ENCODE results near the gene GRIN2C.

GRIN2C gene

GRCh38 chr17:74807441-74807840, 52.2 kb downstream of the GRIN2C start:
- no peaks in the 10 kb centered on the region for H3K4me1 ChIP-seq (ENCODE audit: control insufficient read depth, insufficient read depth, low read length)
- H3K27me3 ChIP-seq (ENCODE audit: control insufficient read depth, insufficient read depth, low read length) = no peaks in the 10 kb centered on the region
- H3K36me3 ChIP-seq (ENCODE audit: control insufficient read depth, insufficient read depth, low read length) = no peaks in the 10 kb centered on the region
- no peak overlapping the region for H3K4me3 ChIP-seq (ENCODE audit: low read length)
- H3K9me3 ChIP-seq (ENCODE audit: control insufficient read depth, low read length) = no peaks in the 10 kb centered on the region
- no peak overlapping the region for H3K9ac ChIP-seq (ENCODE audit: low read length)

- no peak overlapping the region for H3K9ac ChIP-seq (ENCODE audit: low read length)
- no peaks in the 10 kb centered on the region for H3K4me1 ChIP-seq (ENCODE audit: control insufficient read depth, insufficient read depth, low read length)
- H3K4me3 ChIP-seq (ENCODE audit: low read length) = no peak overlapping the region
- no peaks in the 10 kb centered on the region for H3K27me3 ChIP-seq (ENCODE audit: control insufficient read depth, insufficient read depth, low read length)
- H3K9me3 ChIP-seq (ENCODE audit: control insufficient read depth, low read length) = no peaks in the 10 kb centered on the region
- no peaks in the 10 kb centered on the region for H3K36me3 ChIP-seq (ENCODE audit: control insufficient read depth, insufficient read depth, low read length)
Measured at GRCh38 chr17:74806334-74806733, 53.4 kb downstream of the GRIN2C start.

- no peaks in the 10 kb centered on the region for H3K9me3 ChIP-seq (ENCODE audit: control insufficient read depth, low read length)
- H3K9ac ChIP-seq (ENCODE audit: low read length) = no peak overlapping the region
- H3K36me3 ChIP-seq (ENCODE audit: control insufficient read depth, insufficient read depth, low read length) = no peaks in the 10 kb centered on the region
- H3K4me1 ChIP-seq (ENCODE audit: control insufficient read depth, insufficient read depth, low read length) = no peaks in the 10 kb centered on the region
- no peaks in the 10 kb centered on the region for H3K27me3 ChIP-seq (ENCODE audit: control insufficient read depth, insufficient read depth, low read length)
- no peak overlapping the region for H3K4me3 ChIP-seq (ENCODE audit: low read length)
Measured at GRCh38 chr17:74805591-74805991, 54.1 kb downstream of the GRIN2C start.

- Histone ChIP-seq H3K4me3 (ENCODE audit: low read length) (no peak overlapping the region), H3K4me1 (ENCODE audit: control insufficient read depth, insufficient read depth, low read length) (no peaks in the 10 kb centered on the region), H3K27me3 (ENCODE audit: control insufficient read depth, insufficient read depth, low read length) (no peaks in the 10 kb centered on the region), H3K9ac (ENCODE audit: low read length) (no peak overlapping the region), H3K9me3 (ENCODE audit: control insufficient read depth, low read length) (no peaks in the 10 kb centered on the region), H3K36me3 (ENCODE audit: control insufficient read depth, insufficient read depth, low read length) (no peaks in the 10 kb centered on the region)
Measured at GRCh38 chr17:74804683-74805082, 55.0 kb downstream of the GRIN2C start.

GRCh38 chr17:74803971-74804370, 55.7 kb downstream of the GRIN2C start:
- no peaks in the 10 kb centered on the region for H3K4me1 ChIP-seq (ENCODE audit: control insufficient read depth, insufficient read depth, low read length)
- no peak overlapping the region for H3K4me3 ChIP-seq (ENCODE audit: low read length)
- no peaks in the 10 kb centered on the region for H3K9me3 ChIP-seq (ENCODE audit: control insufficient read depth, low read length)
- no peak overlapping the region for H3K9ac ChIP-seq (ENCODE audit: low read length)
- no peaks in the 10 kb centered on the region for H3K27me3 ChIP-seq (ENCODE audit: control insufficient read depth, insufficient read depth, low read length)
- H3K36me3 ChIP-seq (ENCODE audit: control insufficient read depth, insufficient read depth, low read length) = no peaks in the 10 kb centered on the region

GRCh38 chr17:74803388-74803930, 56.2 kb downstream of the GRIN2C start:
- Histone ChIP-seq H3K27me3 (ENCODE audit: control insufficient read depth, insufficient read depth, low read length) (no peaks in the 10 kb centered on the region), H3K4me3 (ENCODE audit: low read length) (no peak overlapping the region), H3K9me3 (ENCODE audit: control insufficient read depth, low read length) (no peaks in the 10 kb centered on the region), H3K9ac (ENCODE audit: low read length) (no peak overlapping the region), H3K4me1 (ENCODE audit: control insufficient read depth, insufficient read depth, low read length) (no peaks in the 10 kb centered on the region), H3K36me3 (ENCODE audit: control insufficient read depth, insufficient read depth, low read length) (no peaks in the 10 kb centered on the region)

DNA sequence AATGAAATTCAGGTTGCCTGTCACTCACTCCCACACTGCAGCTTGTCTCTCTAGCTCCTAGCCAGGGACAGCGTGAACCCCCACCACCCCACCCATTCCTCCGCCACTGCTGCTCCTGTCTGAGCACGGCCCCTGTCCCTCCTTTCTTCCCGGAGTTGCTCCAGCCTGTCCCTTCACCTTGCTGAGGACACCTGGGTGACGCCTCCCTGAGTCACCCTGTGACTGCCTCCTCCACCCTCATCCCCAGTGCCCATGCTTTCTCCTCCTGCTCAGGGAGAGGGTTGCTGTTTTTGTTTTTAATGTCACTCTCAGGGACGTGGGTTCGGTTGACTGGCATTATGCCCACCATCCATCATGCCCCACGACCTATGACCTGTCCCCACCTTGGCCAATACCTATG, 57.8 kb downstream of the GRIN2C start:
- Histone ChIP-seq H3K36me3 (ENCODE audit: control insufficient read depth, insufficient read depth, low read length) (no peaks in the 10 kb centered on the region), H3K27me3 (ENCODE audit: control insufficient read depth, insufficient read depth, low read length) (no peaks in the 10 kb centered on the region), H3K4me1 (ENCODE audit: control insufficient read depth, insufficient read depth, low read length) (no peaks in the 10 kb centered on the region), H3K9me3 (ENCODE audit: control insufficient read depth, low read length) (no peaks in the 10 kb centered on the region), H3K9ac (ENCODE audit: low read length) (no peak overlapping the region), H3K4me3 (ENCODE audit: low read length) (no peak overlapping the region)

- Histone ChIP-seq H3K4me1 (ENCODE audit: control insufficient read depth, insufficient read depth, low read length) (no peaks in the 10 kb centered on the region), H3K9me3 (ENCODE audit: control insufficient read depth, low read length) (no peaks in the 10 kb centered on the region), H3K27me3 (ENCODE audit: control insufficient read depth, insufficient read depth, low read length) (no peaks in the 10 kb centered on the region), H3K36me3 (ENCODE audit: control insufficient read depth, insufficient read depth, low read length) (no peaks in the 10 kb centered on the region), H3K4me3 (ENCODE audit: low read length) (no peak overlapping the region), H3K9ac (ENCODE audit: low read length) (no peak overlapping the region)
Measured at GRCh38 chr17:74800531-74800930, 59.2 kb downstream of the GRIN2C start.

- Histone ChIP-seq H3K27me3 (ENCODE audit: control insufficient read depth, insufficient read depth, low read length) (no peaks in the 10 kb centered on the region), H3K9ac (ENCODE audit: low read length) (no peak overlapping the region), H3K4me3 (ENCODE audit: low read length) (no peak overlapping the region), H3K4me1 (ENCODE audit: control insufficient read depth, insufficient read depth, low read length) (no peaks in the 10 kb centered on the region), H3K36me3 (ENCODE audit: control insufficient read depth, insufficient read depth, low read length) (peaks cover 3% of the 10 kb centered on the region), H3K9me3 (ENCODE audit: control insufficient read depth, low read length) (no peaks in the 10 kb centered on the region)
Measured at GRCh38 chr17:74799097-74799496, 60.6 kb downstream of the GRIN2C start.

DNA sequence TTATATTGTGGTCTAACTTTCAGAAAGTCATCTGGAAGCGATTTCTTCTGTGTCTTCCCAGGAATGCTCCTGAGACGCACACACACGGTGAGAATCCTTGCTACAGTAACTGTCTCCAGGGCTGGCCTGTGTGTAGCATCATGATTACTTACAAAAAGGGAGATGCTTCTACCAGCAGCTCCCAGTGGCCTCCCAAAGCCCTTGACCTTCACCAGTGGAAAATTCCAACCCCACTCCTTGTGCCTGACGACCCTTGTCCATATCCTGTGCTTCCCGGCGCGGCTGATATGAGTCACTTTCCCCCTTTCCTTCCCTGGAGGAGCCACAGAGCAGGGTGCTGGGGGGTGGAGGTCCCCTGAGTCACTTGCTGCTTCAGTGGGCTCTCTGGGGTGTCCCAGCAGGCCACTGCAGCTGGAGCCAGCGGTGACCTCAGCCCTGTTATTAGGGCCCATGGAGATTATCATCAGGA, 61.4 kb downstream of the GRIN2C start:
- Histone ChIP-seq H3K9me3 (ENCODE audit: control insufficient read depth, low read length) (no peaks in the 10 kb centered on the region), H3K9ac (ENCODE audit: low read length) (no peak overlapping the region), H3K36me3 (ENCODE audit: control insufficient read depth, insufficient read depth, low read length) (peaks cover 8% of the 10 kb centered on the region), H3K4me1 (ENCODE audit: control insufficient read depth, insufficient read depth, low read length) (no peaks in the 10 kb centered on the region), H3K4me3 (ENCODE audit: low read length) (no peak overlapping the region), H3K27me3 (ENCODE audit: control insufficient read depth, insufficient read depth, low read length) (no peaks in the 10 kb centered on the region)

DNA sequence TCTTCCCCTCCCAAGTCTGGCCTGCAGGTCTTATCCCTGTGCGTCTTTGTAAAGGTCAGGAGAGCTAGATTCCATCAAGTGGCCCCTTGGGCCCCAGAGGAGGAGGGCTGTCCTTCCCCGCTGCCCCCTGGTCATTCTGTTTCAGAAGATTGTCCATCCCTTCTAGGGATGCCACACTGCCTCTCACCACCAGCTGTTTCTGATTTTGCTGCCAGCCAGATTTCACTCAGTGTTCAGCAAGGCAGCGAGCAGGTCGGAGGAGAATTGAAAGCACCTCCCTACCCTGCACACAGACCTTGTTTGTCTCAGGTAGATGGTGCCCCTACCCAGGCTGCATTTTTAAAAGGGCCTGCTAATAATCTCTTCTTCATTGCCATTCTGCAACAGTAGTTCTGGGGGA, 61.9 kb downstream of the GRIN2C start:
- peaks cover 8% of the 10 kb centered on the region for H3K36me3 ChIP-seq (ENCODE audit: control insufficient read depth, insufficient read depth, low read length)

DNA sequence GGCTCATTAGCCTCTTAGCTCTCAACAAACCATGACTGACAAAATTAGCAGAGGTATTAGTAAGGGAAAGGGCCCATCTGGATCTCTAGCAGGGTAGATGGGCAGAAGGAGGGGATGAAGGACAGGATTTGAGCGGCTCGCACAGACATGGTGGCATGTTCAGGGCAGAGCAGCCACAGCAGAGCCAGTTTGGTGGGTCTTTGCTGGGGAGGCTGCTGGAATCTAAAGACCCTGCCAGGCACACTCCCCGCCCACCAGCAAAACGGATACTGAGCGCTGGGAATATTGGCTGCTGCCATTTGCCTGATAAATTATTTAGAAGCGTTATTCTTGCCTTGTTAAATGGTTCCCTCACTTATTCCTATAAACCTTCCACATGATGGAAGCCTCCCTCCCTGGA, 62.8 kb downstream of the GRIN2C start:
- Histone ChIP-seq H3K4me1 (ENCODE audit: control insufficient read depth, insufficient read depth, low read length) (no peaks in the 10 kb centered on the region), H3K4me3 (ENCODE audit: low read length) (no peak overlapping the region), H3K27me3 (ENCODE audit: control insufficient read depth, insufficient read depth, low read length) (no peaks in the 10 kb centered on the region), H3K36me3 (ENCODE audit: control insufficient read depth, insufficient read depth, low read length) (peaks cover 8% of the 10 kb centered on the region), H3K9ac (ENCODE audit: low read length) (no peak overlapping the region), H3K9me3 (ENCODE audit: control insufficient read depth, low read length) (no peaks in the 10 kb centered on the region)

More for the DNA sequence above, 61.9 kb downstream of the GRIN2C start:
- no peak overlapping the region for H3K4me3 ChIP-seq (ENCODE audit: low read length)
- no peaks in the 10 kb centered on the region for H3K4me1 ChIP-seq (ENCODE audit: control insufficient read depth, insufficient read depth, low read length)
- no peaks in the 10 kb centered on the region for H3K9me3 ChIP-seq (ENCODE audit: control insufficient read depth, low read length)
- no peak overlapping the region for H3K9ac ChIP-seq (ENCODE audit: low read length)
- H3K27me3 ChIP-seq (ENCODE audit: control insufficient read depth, insufficient read depth, low read length) = no peaks in the 10 kb centered on the region

DNA sequence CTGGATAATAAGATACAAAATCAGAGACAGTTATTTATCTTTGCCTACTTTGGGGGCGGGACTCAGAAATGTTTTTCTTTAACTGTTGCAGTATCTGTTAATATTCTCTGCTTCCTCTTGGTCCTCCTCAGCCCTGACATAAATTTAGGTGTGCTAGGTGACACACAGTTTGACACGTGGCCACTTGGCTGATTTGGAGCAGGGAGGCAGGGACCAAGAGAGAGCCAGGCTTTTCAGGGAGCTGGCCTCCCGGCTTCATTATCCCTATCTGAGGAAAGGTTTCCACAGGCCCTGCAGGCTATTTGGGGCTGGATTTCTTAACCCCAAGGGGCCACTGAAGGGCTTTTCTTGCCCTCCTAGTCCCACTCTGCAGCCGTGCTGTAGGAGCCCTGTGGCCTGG, 63.5 kb downstream of the GRIN2C start:
- H3K36me3 ChIP-seq (ENCODE audit: control insufficient read depth, insufficient read depth, low read length) = peaks cover 8% of the 10 kb centered on the region
- H3K4me3 ChIP-seq (ENCODE audit: low read length) = no peak overlapping the region

More for the DNA sequence above, 63.5 kb downstream of the GRIN2C start:
- no peak overlapping the region for H3K9ac ChIP-seq (ENCODE audit: low read length)
- no peaks in the 10 kb centered on the region for H3K27me3 ChIP-seq (ENCODE audit: control insufficient read depth, insufficient read depth, low read length)
- no peaks in the 10 kb centered on the region for H3K4me1 ChIP-seq (ENCODE audit: control insufficient read depth, insufficient read depth, low read length)
- H3K9me3 ChIP-seq (ENCODE audit: control insufficient read depth, low read length) = no peaks in the 10 kb centered on the region
